ENCODE results near the gene PRELP. TPM values are rescaled to one million over a fixed set of nuclear protein-coding genes. Genes with fewer than 3 reads are reported as not detected.

Gene PRELP
- total RNA-seq, 4 donors from 2014 or later, result 100 to 186 (median 165) TPM

DNA sequence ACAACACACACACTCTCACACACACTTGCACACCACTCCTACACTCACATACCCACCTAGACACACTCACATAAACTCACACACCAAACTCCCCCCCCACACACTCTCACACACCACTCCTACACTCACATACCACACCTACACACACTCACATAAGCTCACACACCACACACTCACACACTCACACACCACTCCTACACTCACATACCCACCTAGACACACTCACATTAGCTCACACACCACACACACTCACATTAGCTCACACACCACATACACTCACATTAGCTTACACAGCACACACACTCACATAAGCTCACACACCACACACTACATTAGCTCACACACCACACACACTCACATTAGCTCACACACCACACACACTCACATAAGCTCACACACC, 51.4 kb downstream of the PRELP start:
- intact Hi-C loops (cut with DNase I), result no loop called here
- peak overlapping the region; percentile 17 to 61 (median 58) for H3K27ac ChIP-seq (replicated peaks in 1 of 4)
- no peak for DNase-seq (ENCODE audit: extremely low spot score)

DNA sequence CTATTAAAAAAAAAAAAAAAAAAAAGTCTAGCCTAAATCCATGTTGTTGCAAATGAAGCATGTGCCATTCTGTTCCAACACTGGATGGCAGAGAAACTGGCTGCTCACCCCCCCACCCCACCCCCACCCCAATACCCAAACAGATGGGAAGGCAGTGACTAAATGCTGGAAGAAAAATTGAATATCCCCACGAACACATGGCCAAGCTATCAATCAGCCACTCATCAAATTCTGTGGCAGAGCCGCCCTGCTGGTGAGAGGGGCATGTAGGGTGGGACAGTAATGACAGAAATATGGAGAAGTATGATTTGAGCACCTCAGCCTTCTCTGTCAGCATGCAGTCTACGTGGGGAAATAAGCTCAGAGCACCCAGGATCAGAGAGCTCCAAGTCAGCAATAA, 52.5 kb downstream of the PRELP start:
- Histone ChIP-seq H3K36me3 (no peaks in the 10 kb centered on the region), H3K9me3 (no peaks in the 10 kb centered on the region), H3K27me3 (no peaks in the 10 kb centered on the region), H3K4me3 (no peak overlapping the region), H3K4me1 (peaks cover 18 to 55% (median 45%) of the 10 kb centered on the region in 4 donors), H3K27ac (replicated peaks in 1 of 4) (no peak overlapping the region)
- 98% methylated on average over 3 of the region's 3 CpGs for WGBS
- no peak for TF ChIP-seq POLR2AphosphoS5 (IDR thresholded peaks at IDR 0.05)
- intact Hi-C loops (cut with DNase I), result no loop called here
- no peak for DNase-seq (ENCODE audit: extremely low spot score)

More for the DNA sequence above, 51.4 kb downstream of the PRELP start:
- no peaks in the 10 kb centered on the region for H3K27me3 ChIP-seq
- TF ChIP-seq EP300 (IDR thresholded peaks at IDR 0.05), result no peak
- TF ChIP-seq POLR2AphosphoS5 (IDR thresholded peaks at IDR 0.05), result no peak
- no peak for TF ChIP-seq POLR2A (IDR thresholded peaks at IDR 0.05; ENCODE audit: low read depth)
- no peak for TF ChIP-seq CTCF (IDR thresholded peaks at IDR 0.05)
- H3K4me3 ChIP-seq, result no peak overlapping the region
- no peaks in the 10 kb centered on the region for H3K36me3 ChIP-seq
- H3K9me3 ChIP-seq, result no peaks in the 10 kb centered on the region
- H3K4me1 ChIP-seq, result peaks cover 23 to 66% (median 56%) of the 10 kb centered on the region in 4 donors

GRCh38 chr1:203528976-203529835, 53.6 kb downstream of the PRELP start:
- 83% methylated on average over 5 of the region's 6 CpGs for WGBS
- H3K4me3 ChIP-seq, result no peak overlapping the region
- peak overlapping the region in 2 of 4 donors; percentile 32 to 36 for H3K27ac ChIP-seq (replicated peaks in 1 of 4)
- no peaks in the 10 kb centered on the region for H3K27me3 ChIP-seq
- H3K4me1 ChIP-seq, result peaks cover 18 to 52% (median 41%) of the 10 kb centered on the region in 4 donors
- DNase-seq (ENCODE audit: extremely low spot score), result no peak
- intact Hi-C loops (cut with DNase I), result no loop called here
- H3K9me3 ChIP-seq, result no peaks in the 10 kb centered on the region
- no peak for TF ChIP-seq EP300 (IDR thresholded peaks at IDR 0.05)
- TF ChIP-seq POLR2AphosphoS5 (IDR thresholded peaks at IDR 0.05), result no peak
- TF ChIP-seq CTCF (IDR thresholded peaks at IDR 0.05), result no peak
- TF ChIP-seq POLR2A (IDR thresholded peaks at IDR 0.05; ENCODE audit: low read depth), result no peak
- H3K36me3 ChIP-seq, result no peaks in the 10 kb centered on the region

DNA sequence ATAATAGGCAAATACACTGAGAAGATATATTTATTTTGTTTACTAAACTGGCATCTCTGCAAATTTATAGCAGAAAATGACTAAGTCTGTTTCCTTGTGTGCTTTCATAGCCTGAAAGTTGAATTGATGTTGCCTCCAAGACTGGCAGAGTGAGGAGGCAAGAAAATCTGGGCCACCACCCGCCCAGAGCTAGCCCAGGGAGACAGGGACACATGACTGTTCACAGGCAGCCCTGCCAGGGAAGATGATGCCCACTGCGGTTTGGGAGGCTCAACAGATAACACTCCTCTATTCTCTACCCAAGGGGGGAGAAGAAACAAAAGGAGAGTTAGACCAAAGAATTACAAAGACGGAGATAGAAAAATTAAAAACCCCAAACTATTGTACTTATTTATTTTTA, 55.5 kb downstream of the PRELP start:
- intact Hi-C loops (cut with DNase I), result no loop called here
- 84% methylated on average over 3 of the region's 3 CpGs for WGBS
- Histone ChIP-seq H3K27me3 (no peaks in the 10 kb centered on the region), H3K36me3 (no peaks in the 10 kb centered on the region), H3K4me3 (no peak overlapping the region), H3K9me3 (no peaks in the 10 kb centered on the region), H3K4me1 (peaks cover 9 to 49% (median 36%) of the 10 kb centered on the region in 4 donors), H3K27ac (replicated peaks in 1 of 4) (no peak overlapping the region)
- DNase-seq (ENCODE audit: extremely low spot score), result no peak
- TF ChIP-seq POLR2A (IDR thresholded peaks at IDR 0.05; ENCODE audit: low read depth) (no peak), POLR2AphosphoS5 (IDR thresholded peaks at IDR 0.05) (no peak), EP300 (IDR thresholded peaks at IDR 0.05) (no peak), CTCF (IDR thresholded peaks at IDR 0.05) (no peak)

DNA sequence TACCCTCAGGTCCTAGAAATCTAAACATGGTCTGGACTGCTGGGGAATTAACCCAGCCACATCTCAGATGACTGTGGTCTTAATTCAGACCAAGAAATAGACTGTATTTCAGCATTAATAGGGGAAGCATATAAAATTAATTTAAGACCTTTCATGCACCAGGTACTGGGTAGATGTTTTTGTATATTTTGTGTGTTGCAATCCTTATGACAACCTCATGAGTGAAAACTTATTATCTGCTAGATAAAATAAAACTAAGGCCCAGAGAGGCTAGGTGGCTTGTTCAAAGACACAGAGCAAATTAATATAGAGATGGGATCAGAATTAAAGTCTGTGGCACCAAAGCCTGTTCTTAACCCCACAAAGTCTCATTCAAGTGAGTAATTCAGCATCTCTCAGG, 58.4 kb downstream of the PRELP start:
- peaks cover 15 to 34% (median 27%) of the 10 kb centered on the region in 4 donors for H3K4me1 ChIP-seq

More for the DNA sequence above, 58.4 kb downstream of the PRELP start:
- no peaks in the 10 kb centered on the region for H3K27me3 ChIP-seq
- no peaks in the 10 kb centered on the region for H3K36me3 ChIP-seq
- no peak overlapping the region for H3K4me3 ChIP-seq
- peak overlapping the region; percentile 75 to 81 (median 78) for H3K27ac ChIP-seq (replicated peaks in 1 of 4)
- TF ChIP-seq EP300 (IDR thresholded peaks at IDR 0.05) (no peak), CTCF (IDR thresholded peaks at IDR 0.05) (no peak), POLR2AphosphoS5 (IDR thresholded peaks at IDR 0.05) (no peak), POLR2A (IDR thresholded peaks at IDR 0.05; ENCODE audit: low read depth) (no peak)
- no peak for DNase-seq (ENCODE audit: extremely low spot score)
- no peaks in the 10 kb centered on the region for H3K9me3 ChIP-seq
- intact Hi-C loops (cut with DNase I), result no loop called here
